ENCODE data around the gene NTN1.

The NTN1 gene

GRCh38 chr17:9178319-9178718, 157.0 kb downstream of the NTN1 start:
- Histone ChIP-seq H3K4me1 (ENCODE audit: control insufficient read depth, insufficient read depth, low read length) (no peaks in the 10 kb centered on the region), H3K27ac (ENCODE audit: extremely low read depth, low read depth, low read length) (no peak overlapping the region), H3K4me3 (ENCODE audit: low read depth, low read length) (no peak overlapping the region), H3K36me3 (ENCODE audit: control insufficient read depth in 2 of 2, insufficient read depth in 1 of 2, low read length in 2 of 2) (peaks cover 0 to 17% of the 10 kb centered on the region in 2 experiments; a peak in 1 of 3 replicates), H3K9me3 (ENCODE audit: control insufficient read depth, insufficient read depth, low read depth, low read length) (no peaks in the 10 kb centered on the region)
- CTCF ChIA-PET = no interaction called here
- TF ChIP-seq ZNF529 (tag by site-specific recombination; IDR thresholded peaks at IDR 0.05; ENCODE audit: insufficient replicate concordance) = no peak
- TF ChIP-seq ZEB2 (tag by site-specific recombination; IDR thresholded peaks at IDR 0.05) = no peak
- no peak for TF ChIP-seq ZNF561 (tag by site-specific recombination; IDR thresholded peaks at IDR 0.05; ENCODE audit: borderline replicate concordance)
- TF ChIP-seq TRIM28 (IDR thresholded peaks at IDR 0.05; ENCODE audit: borderline replicate concordance, low read length) = no peak
- TF ChIP-seq ZNF830 (tag by site-specific recombination; IDR thresholded peaks at IDR 0.05; ENCODE audit: low read depth) = no peak
- TF ChIP-seq, protein P1, sequence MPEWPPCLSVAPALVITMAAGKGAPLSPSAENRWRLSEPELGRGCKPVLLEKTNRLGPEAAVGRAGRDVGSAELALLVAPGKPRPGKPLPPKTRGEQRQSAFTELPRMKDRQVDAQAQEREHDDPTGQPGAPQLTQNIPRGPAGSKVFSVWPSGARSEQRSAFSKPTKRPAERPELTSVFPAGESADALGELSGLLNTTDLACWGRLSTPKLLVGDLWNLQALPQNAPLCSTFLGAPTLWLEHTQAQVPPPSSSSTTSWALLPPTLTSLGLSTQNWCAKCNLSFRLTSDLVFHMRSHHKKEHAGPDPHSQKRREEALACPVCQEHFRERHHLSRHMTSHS (tag by site-specific recombination; IDR thresholded peaks at IDR 0.05) = no peak
- TF ChIP-seq ZNF155 (tag by site-specific recombination; IDR thresholded peaks at IDR 0.05) = no peak
- TF ChIP-seq, protein P2, sequence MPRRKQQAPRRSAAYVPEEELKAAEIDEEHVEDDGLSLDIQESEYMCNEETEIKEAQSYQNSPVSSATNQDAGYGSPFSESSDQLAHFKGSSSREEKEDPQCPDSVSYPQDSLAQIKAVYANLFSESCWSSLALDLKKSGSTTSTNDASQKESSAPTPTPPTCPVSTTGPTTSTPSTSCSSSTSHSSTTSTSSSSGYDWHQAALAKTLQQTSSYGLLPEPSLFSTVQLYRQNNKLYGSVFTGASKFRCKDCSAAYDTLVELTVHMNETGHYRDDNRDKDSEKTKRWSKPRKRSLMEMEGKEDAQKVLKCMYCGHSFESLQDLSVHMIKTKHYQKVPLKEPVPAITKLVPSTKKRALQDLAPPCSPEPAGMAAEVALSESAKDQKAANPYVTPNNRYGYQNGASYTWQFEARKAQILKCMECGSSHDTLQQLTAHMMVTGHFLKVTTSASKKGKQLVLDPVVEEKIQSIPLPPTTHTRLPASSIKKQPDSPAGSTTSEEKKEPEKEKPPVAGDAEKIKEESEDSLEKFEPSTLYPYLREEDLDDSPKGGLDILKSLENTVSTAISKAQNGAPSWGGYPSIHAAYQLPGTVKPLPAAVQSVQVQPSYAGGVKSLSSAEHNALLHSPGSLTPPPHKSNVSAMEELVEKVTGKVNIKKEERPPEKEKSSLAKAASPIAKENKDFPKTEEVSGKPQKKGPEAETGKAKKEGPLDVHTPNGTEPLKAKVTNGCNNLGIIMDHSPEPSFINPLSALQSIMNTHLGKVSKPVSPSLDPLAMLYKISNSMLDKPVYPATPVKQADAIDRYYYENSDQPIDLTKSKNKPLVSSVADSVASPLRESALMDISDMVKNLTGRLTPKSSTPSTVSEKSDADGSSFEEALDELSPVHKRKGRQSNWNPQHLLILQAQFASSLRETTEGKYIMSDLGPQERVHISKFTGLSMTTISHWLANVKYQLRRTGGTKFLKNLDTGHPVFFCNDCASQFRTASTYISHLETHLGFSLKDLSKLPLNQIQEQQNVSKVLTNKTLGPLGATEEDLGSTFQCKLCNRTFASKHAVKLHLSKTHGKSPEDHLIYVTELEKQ (tag by site-specific recombination; IDR thresholded peaks at IDR 0.05; ENCODE audit: borderline replicate concordance) = no peak
- no peak for TF ChIP-seq ZFP69B (tag by site-specific recombination; IDR thresholded peaks at IDR 0.05)
- no peak for TF ChIP-seq ZNF701 (tag by site-specific recombination; IDR thresholded peaks at IDR 0.05)
- no peak for TF ChIP-seq ZNF202 (tag by site-specific recombination; IDR thresholded peaks at IDR 0.05; ENCODE audit: borderline replicate concordance)
- no peak for TF ChIP-seq ZFP41 (tag by site-specific recombination; IDR thresholded peaks at IDR 0.05; ENCODE audit: borderline replicate concordance)
- TF ChIP-seq ZNF394 (tag by site-specific recombination; IDR thresholded peaks at IDR 0.05; ENCODE audit: borderline replicate concordance) = no peak
- no peak for TF ChIP-seq ZNF26 (tag by site-specific recombination; IDR thresholded peaks at IDR 0.05)
- TF ChIP-seq ZNF416 (tag by site-specific recombination; IDR thresholded peaks at IDR 0.05) = no peak
- TF ChIP-seq FEZF1 (tag by site-specific recombination; IDR thresholded peaks at IDR 0.05) = no peak
- TF ChIP-seq, protein P3, sequence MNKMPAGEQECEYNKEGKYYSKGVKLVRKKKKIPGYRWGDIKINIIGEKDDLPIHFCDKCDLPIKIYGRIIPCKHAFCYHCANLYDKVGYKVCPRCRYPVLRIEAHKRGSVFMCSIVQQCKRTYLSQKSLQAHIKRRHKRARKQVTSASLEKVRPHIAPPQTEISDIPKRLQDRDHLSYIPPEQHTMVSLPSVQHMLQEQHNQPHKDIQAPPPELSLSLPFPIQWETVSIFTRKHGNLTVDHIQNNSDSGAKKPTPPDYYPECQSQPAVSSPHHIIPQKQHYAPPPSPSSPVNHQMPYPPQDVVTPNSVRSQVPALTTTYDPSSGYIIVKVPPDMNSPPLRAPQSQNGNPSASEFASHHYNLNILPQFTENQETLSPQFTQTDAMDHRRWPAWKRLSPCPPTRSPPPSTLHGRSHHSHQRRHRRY (tag by site-specific recombination; IDR thresholded peaks at IDR 0.05) = no peak
- POLR2A ChIA-PET = no interaction called here

DNA sequence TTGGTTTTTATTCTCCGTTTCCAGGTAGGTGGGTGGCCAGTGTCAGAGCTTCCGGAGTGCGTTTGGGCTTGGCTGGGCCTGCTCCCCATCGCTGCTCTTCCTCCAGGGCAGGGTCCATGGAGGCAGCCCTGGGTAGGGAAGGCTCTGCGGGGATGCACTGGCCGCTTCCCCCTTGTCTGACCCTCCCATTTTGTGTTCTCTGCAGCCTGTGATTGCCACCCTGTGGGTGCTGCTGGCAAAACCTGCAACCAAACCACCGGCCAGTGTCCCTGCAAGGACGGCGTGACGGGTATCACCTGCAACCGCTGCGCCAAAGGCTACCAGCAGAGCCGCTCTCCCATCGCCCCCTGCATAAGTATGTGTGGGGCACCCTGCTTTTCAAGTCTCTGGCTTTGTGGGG, 158.3 kb downstream of the NTN1 start:
- H3K4me1 ChIP-seq (ENCODE audit: control insufficient read depth, insufficient read depth, low read length) = no peaks in the 10 kb centered on the region
- no peak overlapping the region for H3K4me3 ChIP-seq (ENCODE audit: low read depth, low read length)
- CTCF ChIA-PET = interaction anchor here (1.2 kb wide), 1 partner anchor 186 kb away, joined by 3 read pairs; no protein-coding TSS in a partner anchor
- H3K27ac ChIP-seq (ENCODE audit: extremely low read depth, low read depth, low read length) = no peak overlapping the region
- H3K36me3 ChIP-seq (ENCODE audit: control insufficient read depth in 2 of 2, insufficient read depth in 1 of 2, low read length in 2 of 2) = peaks cover 0 to 15% of the 10 kb centered on the region in 2 experiments; a peak in 1 of 3 replicates
- H3K9me3 ChIP-seq (ENCODE audit: control insufficient read depth, insufficient read depth, low read depth, low read length) = no peaks in the 10 kb centered on the region
- POLR2A ChIA-PET = no interaction called here
- TF ChIP-seq ZNF548 (tag by site-specific recombination; IDR thresholded peaks at IDR 0.05) (no peak), ZBTB17 (tag by site-specific recombination; IDR thresholded peaks at IDR 0.05) (no peak), SALL2 (tag by site-specific recombination; IDR thresholded peaks at IDR 0.05; ENCODE audit: borderline replicate concordance) (no peak), ZNF776 (tag by site-specific recombination; IDR thresholded peaks at IDR 0.05; ENCODE audit: borderline replicate concordance) (no peak), ZNF677 (tag by site-specific recombination; IDR thresholded peaks at IDR 0.05) (no peak), ZNF362 (tag by site-specific recombination; IDR thresholded peaks at IDR 0.05) (no peak), ZBTB8A (tag by site-specific recombination; IDR thresholded peaks at IDR 0.05) (no peak), ZBTB21 (tag by site-specific recombination; IDR thresholded peaks at IDR 0.05) (no peak)
- TF ChIP-seq, protein P4, sequence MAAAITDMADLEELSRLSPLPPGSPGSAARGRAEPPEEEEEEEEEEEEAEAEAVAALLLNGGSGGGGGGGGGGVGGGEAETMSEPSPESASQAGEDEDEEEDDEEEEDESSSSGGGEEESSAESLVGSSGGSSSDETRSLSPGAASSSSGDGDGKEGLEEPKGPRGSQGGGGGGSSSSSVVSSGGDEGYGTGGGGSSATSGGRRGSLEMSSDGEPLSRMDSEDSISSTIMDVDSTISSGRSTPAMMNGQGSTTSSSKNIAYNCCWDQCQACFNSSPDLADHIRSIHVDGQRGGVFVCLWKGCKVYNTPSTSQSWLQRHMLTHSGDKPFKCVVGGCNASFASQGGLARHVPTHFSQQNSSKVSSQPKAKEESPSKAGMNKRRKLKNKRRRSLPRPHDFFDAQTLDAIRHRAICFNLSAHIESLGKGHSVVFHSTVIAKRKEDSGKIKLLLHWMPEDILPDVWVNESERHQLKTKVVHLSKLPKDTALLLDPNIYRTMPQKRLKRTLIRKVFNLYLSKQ (tag by site-specific recombination; IDR thresholded peaks at IDR 0.05; ENCODE audit: borderline replicate concordance) = no peak

Measured in HEK293 (cell line).